ENCODE results near the gene RASGRP4. TPM values are rescaled to one million over a fixed set of nuclear protein-coding genes. Genes with fewer than 3 reads are reported as not detected.
"Not testable (repeated sequence)": the region's sequence is repeated elsewhere in the genome, so short reads cannot be mapped to it uniquely, and the experiment has no call there.

RASGRP4 gene
- total RNA-seq, 5 donors from 2014 or later (not counting 1 experiment from before 2014, with no cell fraction given), result 0.09 to 0.70 (median 0.26) TPM

DNA sequence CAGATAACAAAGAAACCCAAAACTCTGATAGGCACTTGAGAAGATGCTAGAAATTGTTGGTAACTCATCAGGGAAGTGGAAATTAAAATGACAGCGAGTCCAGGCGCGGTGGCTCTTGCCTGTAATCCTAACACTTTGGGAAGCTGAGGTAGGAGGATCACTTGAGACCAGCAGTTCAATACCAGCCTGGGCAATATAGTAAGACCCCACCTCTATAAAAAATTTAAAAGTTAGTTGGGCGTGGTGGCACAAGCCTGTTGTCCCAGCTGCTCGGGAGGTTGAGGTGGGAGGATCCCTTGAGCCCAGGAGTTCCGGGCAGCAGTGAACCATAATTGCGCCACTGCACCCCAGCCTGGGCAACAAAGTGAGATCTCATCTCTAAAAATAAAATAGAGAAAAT lies 4.9 kb upstream of the RASGRP4 start:
- ATAC-seq (replicated peaks in 1 of 4) (no peak), DNase-seq (no peak)
- no peak overlapping the region for H3K4me3 ChIP-seq (ENCODE audit: control insufficient read depth in 1 of 2, extremely low read depth in 1 of 2, low read length in 1 of 2)
- ChIA-PET POLR2A (interaction anchor here in 1 of 2 donors (0.7 kb wide), 1 partner anchor 186 kb away, joined by 4 read pairs; no protein-coding TSS in a partner anchor), CTCF (no interaction called here)
- H3K27me3 ChIP-seq (replicated peaks in 1 of 2; ENCODE audit: control insufficient read depth in 2 of 2, extremely low read depth in 1 of 2, insufficient read depth in 2 of 2, low read length in 1 of 2), result peaks cover 0 to 46% of the 10 kb centered on the region in 2 experiments
- Mint-ChIP-seq H3K27ac (no peak overlapping the region), H3K4me1 (peaks cover 22 to 30% (median 28%) of the 10 kb centered on the region in 3 donors), H3K9me3 (no peaks in the 10 kb centered on the region), H3K4me3 (no peak overlapping the region), H3K27me3 (peaks cover 16 to 32% of the 10 kb centered on the region in 2 donors), H3K36me3 (no peaks in the 10 kb centered on the region)
- 100% methylated on average over 1 of the region's 7 CpGs for WGBS (ENCODE audit: insufficient coverage)
- no peaks in the 10 kb centered on the region for H3K9me3 ChIP-seq
- peaks cover 0 to 26% of the 10 kb centered on the region in 2 experiments for H3K4me1 ChIP-seq (ENCODE audit: control insufficient read depth in 1 of 2, extremely low read depth in 1 of 2, insufficient read depth in 2 of 2, low read length in 2 of 2)
- H3K27ac ChIP-seq (ENCODE audit: low read length), result no peak overlapping the region
- no peaks in the 10 kb centered on the region for H3K36me3 ChIP-seq (ENCODE audit: control insufficient read depth in 2 of 2, extremely low read depth in 1 of 2, insufficient read depth in 1 of 2, low read length in 1 of 2)

DNA sequence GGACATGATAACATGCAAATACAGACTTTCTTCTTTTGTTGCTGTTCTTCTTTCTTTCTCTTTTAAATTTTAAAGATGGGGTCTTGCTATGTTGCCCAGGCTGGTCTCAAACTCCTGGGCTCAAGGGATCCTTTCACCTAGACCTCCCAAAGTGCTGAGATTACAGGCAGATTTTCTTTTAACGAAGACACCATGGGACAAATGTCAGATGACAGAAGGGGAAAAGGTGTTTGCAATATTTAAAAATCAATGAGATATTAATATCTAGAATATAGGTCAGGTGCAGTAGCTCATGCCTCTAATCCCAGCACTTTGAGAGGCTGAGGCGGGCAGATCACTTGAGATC lies 3.8 kb upstream of the RASGRP4 start:
- peaks cover 0 to 43% of the 10 kb centered on the region in 2 experiments for H3K27me3 ChIP-seq (replicated peaks in 1 of 2; ENCODE audit: control insufficient read depth in 2 of 2, extremely low read depth in 1 of 2, insufficient read depth in 2 of 2, low read length in 1 of 2)
- no peak overlapping the region for H3K4me3 Mint-ChIP-seq
- peaks cover 24 to 35% (median 33%) of the 10 kb centered on the region in 3 donors for H3K4me1 Mint-ChIP-seq
- ChIA-PET POLR2A (no interaction called here), CTCF (no interaction called here)
- H3K9me3 ChIP-seq, result no peaks in the 10 kb centered on the region
- ATAC-seq (replicated peaks in 1 of 4) (no peak), DNase-seq (no peak)
- H3K27ac ChIP-seq (ENCODE audit: low read length), result no peak overlapping the region
- 40% methylated on average over 1 of the region's 2 CpGs for WGBS (ENCODE audit: insufficient coverage)
- no peak overlapping the region for H3K27ac Mint-ChIP-seq
- H3K4me3 ChIP-seq (ENCODE audit: control insufficient read depth in 1 of 2, extremely low read depth in 1 of 2, low read length in 1 of 2), result no peak overlapping the region
- H3K4me1 ChIP-seq (ENCODE audit: control insufficient read depth in 1 of 2, extremely low read depth in 1 of 2, insufficient read depth in 2 of 2, low read length in 2 of 2), result peaks cover 0 to 32% of the 10 kb centered on the region in 2 experiments
- H3K9me3 Mint-ChIP-seq, result no peaks in the 10 kb centered on the region
- peaks cover 16 to 27% of the 10 kb centered on the region in 2 donors for H3K27me3 Mint-ChIP-seq
- H3K36me3 ChIP-seq (ENCODE audit: control insufficient read depth in 2 of 2, extremely low read depth in 1 of 2, insufficient read depth in 1 of 2, low read length in 1 of 2), result no peaks in the 10 kb centered on the region
- H3K36me3 Mint-ChIP-seq, result no peaks in the 10 kb centered on the region

DNA sequence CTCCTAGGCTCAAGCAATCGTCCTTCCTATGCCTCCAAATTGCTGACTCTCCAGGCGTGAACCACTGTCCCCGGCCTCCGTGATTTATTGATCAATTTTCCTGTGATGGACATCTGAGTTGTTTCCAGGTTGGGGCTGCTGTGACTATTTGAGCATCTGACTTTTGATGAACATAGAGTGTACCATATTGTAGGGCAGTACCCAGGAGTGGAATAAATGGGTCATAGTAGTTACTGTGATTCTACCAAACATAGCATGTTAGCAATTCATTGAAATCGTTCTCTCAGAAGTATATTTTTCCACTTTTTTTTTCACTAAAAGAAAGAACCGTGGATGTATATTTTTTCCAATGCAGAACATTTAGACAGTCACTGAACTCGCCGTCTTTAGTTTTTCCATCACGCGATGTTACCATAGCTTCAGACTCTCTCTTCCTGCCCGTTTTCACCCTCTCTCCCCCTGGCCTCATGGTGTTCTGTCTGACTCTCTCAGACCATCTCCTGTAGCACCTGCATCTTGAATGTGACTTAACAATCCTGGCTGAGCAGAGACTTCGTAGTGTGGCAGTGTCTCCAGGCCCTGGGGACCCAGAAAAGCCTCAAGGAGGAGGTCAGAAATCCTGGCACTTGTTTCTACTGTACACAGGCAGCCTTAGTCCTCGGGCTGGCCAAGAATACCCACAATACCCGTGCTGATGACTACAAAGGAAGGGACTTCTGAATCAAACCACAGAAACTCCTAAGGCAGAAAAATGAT lies 3.2 kb upstream of the RASGRP4 start:
- Mint-ChIP-seq H3K4me3 (no peak overlapping the region), H3K4me1 (peaks cover 22 to 31% (median 30%) of the 10 kb centered on the region in 3 donors), H3K27me3 (peaks cover 13 to 24% of the 10 kb centered on the region in 2 donors), H3K36me3 (no peaks in the 10 kb centered on the region), H3K9me3 (no peaks in the 10 kb centered on the region), H3K27ac (no peak overlapping the region)
- no peak for ATAC-seq (replicated peaks in 1 of 4)
- no peak overlapping the region for H3K4me3 ChIP-seq (ENCODE audit: control insufficient read depth in 1 of 2, extremely low read depth in 1 of 2, low read length in 1 of 2)
- no peaks in the 10 kb centered on the region for H3K36me3 ChIP-seq (ENCODE audit: control insufficient read depth in 2 of 2, extremely low read depth in 1 of 2, insufficient read depth in 1 of 2, low read length in 1 of 2)
- peaks cover 0 to 32% of the 10 kb centered on the region in 2 experiments for H3K4me1 ChIP-seq (ENCODE audit: control insufficient read depth in 1 of 2, extremely low read depth in 1 of 2, insufficient read depth in 2 of 2, low read length in 2 of 2)
- WGBS (ENCODE audit: insufficient coverage), result 29% methylated on average over 9 of the region's 14 CpGs
- peaks cover 0 to 37% of the 10 kb centered on the region in 2 experiments for H3K27me3 ChIP-seq (replicated peaks in 1 of 2; ENCODE audit: control insufficient read depth in 2 of 2, extremely low read depth in 1 of 2, insufficient read depth in 2 of 2, low read length in 1 of 2)
- CTCF ChIA-PET, result no interaction called here
- no peak for DNase-seq
- POLR2A ChIA-PET, result no interaction called here
- no peak overlapping the region for H3K27ac ChIP-seq (ENCODE audit: low read length)
- no peaks in the 10 kb centered on the region for H3K9me3 ChIP-seq

DNA sequence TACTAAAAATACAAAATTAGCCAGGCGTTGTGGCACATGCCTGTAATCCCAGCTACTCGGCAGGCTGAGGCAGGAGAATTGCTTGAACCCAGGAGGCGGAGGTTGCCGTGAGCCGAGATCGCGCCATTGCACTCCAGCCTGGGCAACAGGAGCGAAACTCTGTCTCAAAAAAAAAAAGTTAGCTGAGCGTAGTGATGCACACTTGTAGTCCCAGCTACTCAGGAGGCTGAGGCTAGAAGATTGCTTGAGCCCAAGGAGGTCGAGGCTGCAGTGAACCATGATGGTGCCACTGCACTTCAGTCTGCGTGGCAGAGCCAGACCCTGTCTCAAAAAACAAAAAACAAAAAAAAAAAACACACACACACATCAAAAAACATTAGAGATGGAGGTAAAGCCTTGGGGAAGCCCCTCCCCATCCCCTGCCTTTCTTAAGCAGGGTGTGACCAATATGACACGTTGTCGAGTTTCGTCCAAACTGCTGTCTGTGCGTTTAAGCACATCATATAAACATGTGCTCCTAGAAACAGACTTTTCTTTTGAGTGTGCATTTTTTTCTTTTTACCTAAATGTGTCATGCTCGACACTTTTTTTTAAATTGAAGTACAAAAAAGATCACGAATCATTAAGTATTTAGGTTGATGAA lies 1.1 kb upstream of the RASGRP4 start:
- POLR2A ChIA-PET; CTCF ChIA-PET; H3K36me3 ChIP-seq (ENCODE audit: control insufficient read depth in 2 of 2, extremely low read depth in 1 of 2, insufficient read depth in 1 of 2, low read length in 1 of 2); H3K36me3 Mint-ChIP-seq; H3K9me3 Mint-ChIP-seq; H3K27ac ChIP-seq (ENCODE audit: low read length); H3K9me3 ChIP-seq; H3K4me3 ChIP-seq (ENCODE audit: control insufficient read depth in 1 of 2, extremely low read depth in 1 of 2, low read length in 1 of 2): not testable (repeated sequence)
- Mint-ChIP-seq H3K4me1 (peaks cover 18 to 24% (median 23%) of the 10 kb centered on the region in 3 donors), H3K4me3 (peak overlapping the region in 1 of 3 donors; percentile 21), H3K27ac (peak overlapping the region in 1 of 2 donors; percentile 43), H3K27me3 (peaks cover 8 to 18% of the 10 kb centered on the region in 2 donors)
- 51% methylated on average over 6 of the region's 17 CpGs for WGBS (ENCODE audit: insufficient coverage)
- DNase-seq (peak in 1 of 35 experiments; percentile 53), ATAC-seq (replicated peaks in 1 of 4) (peak in 2 of 4 experiments; percentile 20 to 77)
- peaks cover 0 to 23% of the 10 kb centered on the region in 2 experiments for H3K4me1 ChIP-seq (ENCODE audit: control insufficient read depth in 1 of 2, extremely low read depth in 1 of 2, insufficient read depth in 2 of 2, low read length in 2 of 2)
- H3K27me3 ChIP-seq (replicated peaks in 1 of 2; ENCODE audit: control insufficient read depth in 2 of 2, extremely low read depth in 1 of 2, insufficient read depth in 2 of 2, low read length in 1 of 2), result peaks cover 0 to 32% of the 10 kb centered on the region in 2 experiments

DNA sequence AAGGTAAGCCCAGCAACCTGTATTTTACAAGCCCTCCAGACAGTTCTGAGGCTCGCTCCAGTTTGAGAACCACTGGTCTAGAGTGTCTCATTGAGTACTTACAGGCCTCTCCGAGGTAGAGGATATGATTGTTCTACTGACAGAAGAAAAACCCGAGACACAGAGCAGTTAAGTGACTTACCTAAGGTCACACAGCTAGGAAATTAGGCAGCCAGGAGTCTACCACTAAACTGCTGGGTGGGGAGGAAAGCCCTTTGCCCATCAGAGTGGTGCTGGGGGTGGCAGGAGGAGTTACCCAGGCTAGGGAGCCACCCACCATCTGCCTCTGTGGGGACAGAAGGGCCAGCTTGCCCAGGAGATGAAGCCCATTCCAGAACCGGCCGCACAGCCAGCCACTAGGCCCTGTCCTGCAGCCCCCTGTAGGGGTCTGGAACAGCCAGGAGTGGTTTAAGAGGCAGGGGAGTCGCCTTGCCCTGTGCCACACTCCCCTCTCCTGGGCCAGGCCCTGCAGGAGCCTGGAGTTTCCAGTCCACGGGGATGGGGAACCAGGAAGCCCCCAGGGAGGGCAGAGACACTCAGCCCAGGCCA lies 703 bp downstream of the RASGRP4 start:
- Histone ChIP-seq H3K27ac (ENCODE audit: low read length) (no peak overlapping the region), H3K9me3 (no peaks in the 10 kb centered on the region), H3K4me3 (ENCODE audit: control insufficient read depth in 1 of 2, extremely low read depth in 1 of 2, low read length in 1 of 2) (no peak overlapping the region), H3K4me1 (ENCODE audit: control insufficient read depth in 1 of 2, extremely low read depth in 1 of 2, insufficient read depth in 2 of 2, low read length in 2 of 2) (peaks cover 0 to 23% of the 10 kb centered on the region in 2 experiments), H3K27me3 (replicated peaks in 1 of 2; ENCODE audit: control insufficient read depth in 2 of 2, extremely low read depth in 1 of 2, insufficient read depth in 2 of 2, low read length in 1 of 2) (peaks cover 0 to 34% of the 10 kb centered on the region in 2 experiments), H3K36me3 (ENCODE audit: control insufficient read depth in 2 of 2, extremely low read depth in 1 of 2, insufficient read depth in 1 of 2, low read length in 1 of 2) (no peaks in the 10 kb centered on the region)
- Mint-ChIP-seq H3K36me3 (no peaks in the 10 kb centered on the region), H3K4me3 (peak overlapping the region in 1 of 3 donors; percentile 27), H3K9me3 (no peaks in the 10 kb centered on the region), H3K27ac (no peak overlapping the region), H3K4me1 (peaks cover 18 to 24% (median 23%) of the 10 kb centered on the region in 3 donors), H3K27me3 (peaks cover 8 to 18% of the 10 kb centered on the region in 2 donors)
- CTCF ChIA-PET, result no interaction called here
- DNase-seq (no peak), ATAC-seq (replicated peaks in 1 of 4) (no peak)
- POLR2A ChIA-PET, result no interaction called here
- 94% methylated on average over 3 of the region's 7 CpGs for WGBS (ENCODE audit: insufficient coverage)

DNA sequence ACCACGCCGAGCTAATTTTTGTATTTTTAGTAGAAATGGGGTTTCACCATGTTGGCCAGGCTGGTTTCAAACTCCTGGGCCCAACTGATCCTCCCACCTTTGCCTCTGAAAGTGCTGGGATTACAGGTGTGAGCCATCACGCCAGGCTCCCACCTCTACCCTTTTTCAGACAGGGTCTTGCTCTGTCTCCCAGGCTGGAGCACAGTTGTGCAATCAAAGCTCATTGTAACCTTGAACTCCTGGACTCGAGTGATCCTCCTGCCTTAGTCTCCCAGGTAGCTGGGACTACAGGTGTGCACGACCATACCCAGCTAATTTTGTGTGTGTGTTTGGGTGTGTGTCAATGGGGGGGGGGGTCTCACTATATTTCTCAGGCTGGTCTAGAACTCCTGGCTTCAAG lies 1.7 kb downstream of the RASGRP4 start:
- no peaks in the 10 kb centered on the region for H3K36me3 Mint-ChIP-seq
- ChIA-PET POLR2A (no interaction called here), CTCF (interaction anchor here in 1 of 2 donors (0.7 kb wide), 1 partner anchor 1804 kb away, joined by 3 read pairs; no protein-coding TSS in a partner anchor)
- H3K27me3 ChIP-seq (replicated peaks in 1 of 2; ENCODE audit: control insufficient read depth in 2 of 2, extremely low read depth in 1 of 2, insufficient read depth in 2 of 2, low read length in 1 of 2), result peaks cover 0 to 42% of the 10 kb centered on the region in 2 experiments
- peaks cover 15 to 20% (median 20%) of the 10 kb centered on the region in 3 donors for H3K4me1 Mint-ChIP-seq
- H3K4me3 ChIP-seq (ENCODE audit: control insufficient read depth in 1 of 2, extremely low read depth in 1 of 2, low read length in 1 of 2), result no peak overlapping the region
- no peak overlapping the region for H3K27ac Mint-ChIP-seq
- peaks cover 8 to 15% of the 10 kb centered on the region in 2 donors for H3K27me3 Mint-ChIP-seq
- no peaks in the 10 kb centered on the region for H3K9me3 ChIP-seq
- no peaks in the 10 kb centered on the region for H3K9me3 Mint-ChIP-seq
- no peaks in the 10 kb centered on the region for H3K36me3 ChIP-seq (ENCODE audit: control insufficient read depth in 2 of 2, extremely low read depth in 1 of 2, insufficient read depth in 1 of 2, low read length in 1 of 2)
- no peak overlapping the region for H3K27ac ChIP-seq (ENCODE audit: low read length)
- ATAC-seq (replicated peaks in 1 of 4), result no peak
- no peak for DNase-seq
- peaks cover 0 to 23% of the 10 kb centered on the region in 2 experiments for H3K4me1 ChIP-seq (ENCODE audit: control insufficient read depth in 1 of 2, extremely low read depth in 1 of 2, insufficient read depth in 2 of 2, low read length in 2 of 2)
- H3K4me3 Mint-ChIP-seq, result no peak overlapping the region
- 71% methylated on average over 1 of the region's 5 CpGs for WGBS (ENCODE audit: insufficient coverage)

Measured in T-cell (primary cell).